C4-2B (cell line): Measurements from ENCODE around the gene SLC24A3.

Experiments used
- H3K27ac ChIP-seq: fragments of 450-650 bp; 2 replicates; pipeline ENCODE4 v1.5.1; 2017
- CTCF ChIP-seq: fragments of 450-650 bp; conservative IDR thresholded peaks from 2 replicates; pipeline ENCODE4 v1.5.1; 2017; ENCODE audit warnings: mild to moderate bottlenecking
- ZFX ChIP-seq: fragments of 450-650 bp; IDR thresholded peaks from 2 replicates; pipeline ENCODE4 v1.6.1; 2017

Gene SLC24A3

GRCh38 chr20:19431906-19432305 lies 219.5 kb downstream of the SLC24A3 start:
- H3K27ac ChIP-seq: no peak overlapping the region
- no peak for TF ChIP-seq ZFX
- no peak for TF ChIP-seq CTCF

DNA sequence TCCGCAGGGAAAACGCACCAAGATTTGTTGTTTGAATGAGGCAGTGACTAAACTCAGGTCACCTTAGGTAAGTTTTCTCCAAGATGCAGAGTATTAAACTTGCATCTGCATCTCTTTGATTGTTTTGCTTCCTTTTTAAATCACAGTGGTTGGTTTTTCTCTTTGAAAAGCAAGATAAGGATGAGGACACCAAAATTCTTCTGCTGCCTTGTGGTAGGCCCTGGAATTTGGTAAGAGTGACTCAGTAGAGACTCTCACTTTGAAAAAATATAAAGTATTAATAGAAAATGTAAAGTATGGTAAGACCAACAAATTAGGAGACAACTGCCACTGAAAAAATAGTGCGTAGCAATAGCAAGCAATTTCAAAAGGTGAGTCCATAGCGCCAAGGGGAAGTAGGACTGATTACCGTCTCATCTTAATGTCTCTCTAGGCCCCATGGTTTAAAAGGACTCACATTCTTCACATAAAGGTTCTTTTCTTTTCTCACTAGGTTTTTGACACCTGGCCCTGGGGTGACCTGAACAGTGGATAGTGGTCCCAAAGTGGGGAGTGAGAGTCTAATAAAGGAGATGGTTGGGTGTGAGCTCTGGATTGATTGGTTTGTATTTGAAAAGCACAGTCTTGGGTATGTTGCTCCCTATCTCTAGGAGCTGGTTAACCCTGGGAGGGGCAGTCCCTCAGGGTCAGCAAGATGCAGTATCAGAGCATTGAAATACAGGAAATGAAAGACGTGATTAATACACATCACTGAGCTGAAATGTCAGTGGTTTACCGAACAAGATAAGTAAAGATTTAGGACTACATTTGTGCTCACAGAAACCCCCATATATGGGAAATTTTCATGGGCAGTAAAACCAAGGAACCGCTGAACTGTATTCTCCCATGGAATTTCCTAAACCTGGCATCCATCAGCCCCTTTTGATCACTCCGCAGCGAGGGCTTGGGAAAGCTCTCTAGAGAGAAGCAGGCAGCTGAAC lies 221.2 kb downstream of the SLC24A3 start:
- no peak overlapping the region for H3K27ac ChIP-seq
- TF ChIP-seq CTCF (no peak), ZFX (no peak)

DNA sequence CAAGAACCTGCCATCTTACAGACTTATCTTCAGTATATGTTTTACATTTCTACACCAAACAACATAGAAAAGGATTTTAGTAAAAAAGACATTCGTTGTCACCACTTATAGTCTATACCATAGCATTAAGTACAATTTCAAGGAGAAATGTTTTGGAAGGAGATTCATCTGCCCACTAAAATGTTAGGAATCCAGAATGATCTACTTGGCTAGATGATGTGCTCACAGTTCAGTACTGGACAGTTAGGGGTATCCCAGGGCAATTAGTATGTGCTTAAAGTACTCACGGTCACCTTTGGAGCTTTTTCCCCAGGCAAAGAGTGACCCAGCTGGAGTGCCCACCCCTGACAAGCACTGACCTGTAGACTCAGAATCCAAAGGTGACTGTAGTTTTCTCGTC lies 222.9 kb downstream of the SLC24A3 start:
- TF ChIP-seq CTCF: no peak
- TF ChIP-seq ZFX: no peak

GRCh38 chr20:19435821-19436220 lies 223.4 kb downstream of the SLC24A3 start:
- H3K27ac ChIP-seq: no peak overlapping the region
- TF ChIP-seq CTCF (no peak), ZFX (no peak)

More for the DNA sequence above, 222.9 kb downstream of the SLC24A3 start:
- no peak overlapping the region for H3K27ac ChIP-seq

- H3K27ac ChIP-seq: no peak overlapping the region
- TF ChIP-seq ZFX: no peak
- no peak for TF ChIP-seq CTCF
Measured at GRCh38 chr20:19438488-19438887, 226.0 kb downstream of the SLC24A3 start.

GRCh38 chr20:19440660-19441527 lies 228.5 kb downstream of the SLC24A3 start:
- TF ChIP-seq CTCF: no peak
- TF ChIP-seq ZFX: no peak
- H3K27ac ChIP-seq: no peak overlapping the region

GRCh38 chr20:19446246-19446645 lies 233.8 kb downstream of the SLC24A3 start:
- H3K27ac ChIP-seq: no peak overlapping the region
- TF ChIP-seq CTCF: no peak
- TF ChIP-seq ZFX: no peak
